Smooth muscle cell of trachea (primary cell): Measurements from ENCODE around the gene SELENOO. TPM values are rescaled to one million over a fixed set of nuclear protein-coding genes. Genes with fewer than 3 reads are reported as not detected.

Experiments used
- total RNA-seq: library from RNA; depleted of rRNA; stranded (reverse); fragments of >200 nt; gene quantifications from 2 replicates; pipeline ENCODE4 v1.2.1, GENCODE V29; 2014

SELENOO gene
- 27.2 and 32.1 TPM in 2 replicates for total RNA-seq

GRCh38 chr22:50200461-50201190 is at the start of gene SELENOO:
Gene SELENOO (plus strand): TSS chr22:50201011. CDS start chr22:50201037, 26 bp downstream.

GRCh38 chr22:50170453-50171318 is 30.1 kb upstream of the SELENOO start, which contains the start of gene PANX2:
Gene PANX2 (plus strand): TSS chr22:50170731. CDS start chr22:50170731, 0 bp downstream.

GRCh38 chr22:50185375-50186087 is 15.3 kb upstream of the SELENOO start, which contains the start of gene TRABD:
Gene TRABD (plus strand): TSS chr22:50185913. CDS start chr22:50193061, 7,148 bp downstream.

GRCh38 chr22:50244420-50245213 is 43.8 kb downstream of the SELENOO start, which contains the start of gene TUBGCP6:
Gene TUBGCP6 (minus strand): TSS chr22:50245023. CDS start chr22:50244459, 564 bp downstream.

GRCh38 chr22:50250555-50251476 is 50.0 kb downstream of the SELENOO start, which contains the start of gene HDAC10:
Gene HDAC10 (minus strand): TSS chr22:50251265. CDS start chr22:50251032, 233 bp downstream.

GRCh38 chr22:50261615-50262459 is 61.0 kb downstream of the SELENOO start, which contains the start of gene MAPK12:
Gene MAPK12 (minus strand): TSS chr22:50261683. CDS start chr22:50261509, 174 bp downstream.

Other genes starting within 250 kb of the SELENOO start
- gene PIM3, start 240.2 kb upstream of the SELENOO start, total RNA-seq = 36.5 and 53.8 TPM in 2 replicates
- under 0.01 TPM in 2 replicates for gene IL17REL, start 188.2 kb upstream of the SELENOO start, total RNA-seq
- not detected in 2 replicates for gene TTLL8, start 142.7 kb upstream of the SELENOO start, total RNA-seq
- under 0.01 TPM in 1 of 2 replicates, not detected in the other for gene MLC1, start 115.6 kb upstream of the SELENOO start, total RNA-seq
- 1.0 and 1.3 TPM in 2 replicates for gene MOV10L1, start 111.0 kb upstream of the SELENOO start, total RNA-seq
- 0.17 and 0.29 TPM in 2 replicates for gene PANX2, start 30.3 kb upstream of the SELENOO start, total RNA-seq
- gene TRABD, start 15.1 kb upstream of the SELENOO start, total RNA-seq = 21.7 and 25.8 TPM in 2 replicates
- 41.7 and 43.3 TPM in 2 replicates for gene TUBGCP6, start 44.0 kb downstream of the SELENOO start, total RNA-seq
- 41.3 and 73.3 TPM in 2 replicates for gene HDAC10, start 50.3 kb downstream of the SELENOO start, total RNA-seq
- 27.1 and 38.2 TPM in 2 replicates for gene MAPK12, start 60.7 kb downstream of the SELENOO start, total RNA-seq
- gene MAPK11, start 69.4 kb downstream of the SELENOO start, total RNA-seq = 6.7 and 17.5 TPM in 2 replicates
- 133 and 254 TPM in 2 replicates for gene PLXNB2, start 106.6 kb downstream of the SELENOO start, total RNA-seq
- gene DENND6B, start 126.0 kb downstream of the SELENOO start, total RNA-seq = 2.0 and 6.8 TPM in 2 replicates
- gene PPP6R2, start 142.3 kb downstream of the SELENOO start, total RNA-seq = 54.0 and 72.3 TPM in 2 replicates